HG03354 (cell line): Measurements from ENCODE around the gene MICAL3.

Experiments used
- ATAC-seq: cut with Tn5 transposase; IDR thresholded peaks from one replicate; pipeline ENCODE4 v1.9.1; 2021; ENCODE audit warnings: mild to moderate bottlenecking; ENCODE audit not compliant: unreplicated experiment, poor library complexity, severe bottlenecking

Gene MICAL3

DNA sequence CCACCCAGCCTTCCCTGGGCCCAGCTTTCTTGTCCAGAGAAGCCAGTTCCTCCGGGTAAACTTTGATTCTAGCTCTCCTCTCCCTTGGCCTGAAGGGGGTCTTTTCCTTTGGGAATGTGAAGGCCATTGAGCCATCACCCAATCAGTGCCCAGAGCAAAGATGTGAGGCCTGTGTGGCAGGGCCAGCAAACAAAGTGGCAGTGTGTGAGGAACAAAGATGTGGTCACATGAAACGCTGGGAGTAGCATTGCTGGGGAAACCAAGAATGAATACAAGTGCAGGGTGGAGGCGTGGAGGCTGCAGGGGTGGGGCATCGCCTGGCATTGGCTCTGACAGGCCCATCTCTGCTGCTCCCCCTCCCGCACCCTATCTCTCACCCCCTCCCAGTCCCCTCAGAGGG lies 158.2 kb downstream of the MICAL3 start:
- no peak for ATAC-seq

DNA sequence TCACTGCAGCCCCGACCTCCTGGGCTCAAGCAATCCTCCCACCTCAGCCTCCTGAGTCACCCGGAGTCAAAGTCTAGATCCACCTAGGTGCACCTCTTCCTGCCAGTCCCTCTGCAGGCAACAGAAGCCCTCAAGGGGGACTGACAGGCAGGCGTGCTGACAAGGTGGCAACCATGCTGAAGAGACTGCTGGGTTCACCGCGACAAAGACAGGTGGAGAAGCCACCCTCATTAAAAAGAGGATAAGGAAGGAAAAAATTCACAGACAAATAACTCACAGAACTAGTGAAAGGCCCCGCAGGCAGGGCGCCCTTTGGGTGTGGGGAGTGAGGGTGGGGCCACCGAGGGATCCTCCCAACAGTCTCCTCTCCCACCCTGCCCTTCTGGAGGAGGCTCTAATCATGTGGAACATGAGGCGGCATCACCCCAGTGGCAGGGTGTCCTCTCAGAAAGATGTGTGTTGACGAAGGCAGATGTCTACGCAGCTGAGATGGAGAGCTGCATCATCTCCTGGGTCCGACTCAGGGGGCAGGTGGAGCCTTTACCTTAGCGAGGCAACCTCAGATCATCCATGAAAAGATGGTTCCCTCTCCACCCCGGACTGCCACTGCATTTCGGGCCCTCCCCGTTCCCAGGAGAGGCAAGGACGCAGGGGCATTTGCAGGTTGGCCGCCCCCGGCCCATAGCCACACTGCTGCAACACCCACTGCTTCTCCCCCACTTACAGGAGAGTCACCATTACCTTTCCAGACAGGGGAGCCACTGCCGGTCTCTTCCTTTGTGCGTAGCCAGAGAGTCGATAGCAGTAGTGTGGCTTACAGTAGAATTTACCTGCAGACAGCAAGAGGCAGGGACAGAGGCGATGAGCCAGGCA lies 158.9 kb downstream of the MICAL3 start:
- no peak for ATAC-seq

DNA sequence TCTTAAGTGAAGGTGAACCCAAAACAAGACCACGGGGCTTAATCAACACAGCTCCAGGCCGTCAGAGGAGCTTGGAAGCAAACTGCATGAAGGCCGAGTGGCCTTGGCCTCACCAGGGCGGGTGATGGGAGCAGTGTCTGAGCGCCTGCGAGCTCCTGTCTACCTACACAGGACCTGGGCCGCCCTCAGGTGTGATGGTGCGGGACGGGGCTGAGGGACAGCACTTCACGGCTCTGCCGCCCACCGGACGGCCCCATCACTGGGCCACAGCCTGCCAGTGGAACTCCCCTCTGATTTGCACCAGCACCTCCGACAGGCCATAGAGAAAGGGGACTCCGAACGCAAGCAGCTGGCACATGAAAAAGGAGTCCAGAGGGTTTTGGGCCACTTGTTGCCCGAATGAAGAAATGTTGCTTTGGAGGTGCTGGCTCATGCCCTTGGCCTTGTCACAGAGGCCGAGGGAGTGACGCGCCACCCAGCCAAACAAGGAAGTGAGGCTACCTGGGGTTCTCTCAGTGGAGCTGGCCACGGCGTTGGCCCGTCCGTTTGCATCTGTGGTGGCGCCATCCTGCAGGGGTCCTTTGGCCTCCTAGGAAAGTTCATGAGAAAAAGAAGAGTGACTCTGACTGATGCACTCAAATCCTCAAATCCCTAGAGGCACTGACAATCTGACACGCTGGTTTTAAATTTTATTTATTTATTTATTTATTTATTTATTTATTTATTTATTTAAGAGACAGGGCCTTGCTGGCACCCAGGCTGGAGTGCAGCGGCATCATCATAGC lies 159.8 kb downstream of the MICAL3 start:
- ATAC-seq = no peak

DNA sequence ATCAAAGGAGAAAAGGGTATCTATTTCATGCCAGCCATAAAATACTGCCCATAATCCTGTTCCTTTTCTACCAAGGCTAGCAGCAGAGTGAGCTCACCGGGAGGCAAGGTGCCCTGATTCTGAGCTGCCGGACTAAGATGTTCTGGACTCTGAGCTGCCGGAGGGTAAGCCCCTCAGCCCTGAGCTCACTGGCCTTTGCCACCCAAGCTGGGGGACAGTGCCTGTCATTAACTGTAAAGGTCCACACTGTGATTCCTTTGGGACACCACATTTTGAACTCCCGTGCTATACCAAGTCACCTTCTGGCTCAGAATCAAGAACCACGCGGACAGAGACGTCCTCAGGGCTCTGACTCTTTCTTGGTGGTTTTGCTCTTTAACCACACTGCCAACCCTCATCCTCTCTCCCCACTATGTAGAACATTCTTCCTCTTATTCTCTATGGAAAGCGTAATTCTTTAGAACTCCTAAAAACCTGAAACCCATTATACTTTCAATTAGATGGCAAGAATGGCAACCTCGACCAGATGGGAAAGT lies 161.6 kb downstream of the MICAL3 start:
- ATAC-seq = no peak

DNA sequence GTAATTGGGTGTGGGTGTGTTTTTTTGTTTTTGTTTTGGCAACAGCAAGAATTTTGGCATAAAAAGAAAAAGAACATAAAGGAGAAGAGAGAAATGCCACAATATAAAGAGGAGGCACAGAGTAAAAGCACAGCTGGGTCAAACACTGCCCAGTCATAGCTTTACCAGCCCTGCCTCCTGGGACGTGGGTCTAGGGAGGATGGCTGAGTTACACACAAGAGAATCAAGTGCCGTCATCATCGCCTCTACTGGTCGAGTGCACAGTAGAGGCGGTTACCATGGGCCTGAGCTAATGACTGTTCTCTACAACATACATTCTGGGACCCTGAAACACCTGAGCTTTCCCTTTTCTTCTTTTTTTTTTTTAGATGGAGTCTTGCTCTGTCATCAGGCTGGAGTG lies 162.5 kb downstream of the MICAL3 start:
- no peak for ATAC-seq

DNA sequence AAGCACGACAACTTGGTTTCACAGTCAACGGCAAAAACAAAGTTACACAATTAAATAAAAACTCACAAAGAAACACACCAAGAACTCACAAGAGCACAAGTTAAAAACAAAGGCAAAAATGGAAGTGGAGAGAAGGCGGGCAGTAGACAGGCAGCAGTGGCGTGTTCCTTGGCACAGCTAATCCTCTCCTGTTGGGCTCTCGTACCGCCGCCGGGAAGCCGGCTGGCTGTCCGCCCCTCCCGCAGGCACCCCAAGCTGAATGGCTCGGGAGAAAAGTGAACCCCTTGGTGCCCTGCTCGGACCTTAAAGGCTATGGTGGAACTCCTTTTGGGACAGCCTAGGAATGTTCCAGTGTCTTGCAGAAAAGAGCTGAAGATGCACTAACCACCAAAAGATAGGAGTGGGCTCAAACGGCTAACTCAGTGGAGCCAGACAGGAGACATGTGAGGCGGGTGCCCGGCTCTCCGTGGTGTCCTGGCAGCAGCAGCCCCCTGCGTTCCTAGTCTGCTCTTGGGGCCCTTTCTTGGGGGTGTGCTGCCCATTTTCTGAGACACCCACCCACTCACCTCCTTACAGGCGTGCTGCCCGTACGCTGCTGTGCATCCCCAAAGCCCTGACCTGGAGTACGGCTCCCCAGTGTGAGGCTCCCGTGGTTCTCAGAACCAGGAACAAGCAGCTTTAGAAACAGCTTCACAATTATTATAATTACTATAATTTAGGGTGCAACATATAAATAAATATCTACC lies 164.0 kb downstream of the MICAL3 start:
- ATAC-seq = no peak

DNA sequence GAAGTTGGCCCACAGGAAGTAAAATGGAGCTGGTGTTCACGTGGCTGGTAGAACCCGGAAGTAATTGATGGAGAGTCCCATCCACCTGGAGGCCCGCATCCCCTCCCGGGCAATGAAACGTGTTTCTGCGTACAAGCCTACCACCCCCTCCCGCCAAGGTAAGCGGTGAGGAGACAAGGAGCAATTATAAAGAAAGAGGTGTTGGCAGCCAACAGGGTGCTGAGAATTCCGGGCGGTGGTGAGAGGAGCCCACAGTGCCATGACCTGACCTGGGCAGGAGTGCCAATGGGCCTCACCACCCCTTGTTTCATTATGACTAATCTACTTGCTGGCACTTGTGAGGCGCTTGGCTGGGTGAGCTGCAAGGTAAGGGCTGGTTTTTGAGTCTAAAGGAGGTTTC lies 166.3 kb downstream of the MICAL3 start:
- no peak for ATAC-seq

DNA sequence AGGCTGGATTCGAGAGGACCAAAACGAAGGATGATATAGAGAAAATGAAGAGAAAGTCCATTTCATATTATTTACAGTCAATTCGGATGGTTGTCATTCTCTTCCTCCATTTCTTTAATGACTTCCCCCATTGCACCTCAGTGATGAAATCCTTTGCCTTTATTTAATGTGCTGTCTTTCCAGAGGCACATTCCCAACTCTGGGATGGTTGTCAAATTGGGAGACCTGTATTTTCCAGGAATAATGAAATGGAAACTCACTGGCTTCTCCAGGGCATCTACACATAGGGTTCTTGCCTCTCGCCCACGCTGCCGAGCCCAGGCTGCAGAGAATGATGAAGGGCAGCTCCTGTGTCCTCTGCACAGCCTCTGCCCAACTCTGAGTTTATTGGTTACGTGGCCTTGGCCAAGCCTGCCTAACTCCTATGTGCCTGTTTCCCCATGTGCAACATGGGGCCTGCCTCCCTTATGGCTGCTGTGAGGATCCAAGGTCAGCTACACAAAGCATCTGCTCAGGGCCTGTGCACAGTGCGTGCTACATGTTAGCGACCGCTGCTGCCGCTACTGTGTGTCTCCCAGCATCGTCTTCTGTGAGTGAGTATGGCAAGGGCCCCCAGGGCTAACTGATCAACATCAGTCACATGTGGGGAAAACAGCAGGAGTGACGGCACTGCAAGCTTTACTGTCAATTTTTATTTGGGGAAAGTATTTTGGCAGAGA lies 168.6 kb downstream of the MICAL3 start:
- ATAC-seq = no peak

DNA sequence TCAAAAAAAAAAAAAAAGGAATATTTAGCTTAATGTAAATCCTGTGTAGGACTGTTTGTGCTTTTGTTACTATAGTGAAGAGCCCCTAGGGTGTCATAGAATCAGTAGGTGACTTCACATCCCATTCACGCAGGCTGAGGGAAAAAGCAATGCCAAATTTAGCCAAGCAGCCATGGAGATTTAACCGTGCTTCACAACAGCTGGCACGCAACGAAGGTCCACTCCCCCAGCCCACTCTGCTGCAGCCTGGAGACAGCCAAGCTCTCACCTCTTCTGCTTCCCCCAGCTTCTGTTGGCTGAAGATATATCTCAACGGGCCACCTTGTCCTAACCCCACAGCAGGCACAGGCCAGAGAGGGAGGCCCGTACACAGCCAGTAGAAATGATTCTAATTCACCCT lies 171.3 kb downstream of the MICAL3 start:
- no peak for ATAC-seq

DNA sequence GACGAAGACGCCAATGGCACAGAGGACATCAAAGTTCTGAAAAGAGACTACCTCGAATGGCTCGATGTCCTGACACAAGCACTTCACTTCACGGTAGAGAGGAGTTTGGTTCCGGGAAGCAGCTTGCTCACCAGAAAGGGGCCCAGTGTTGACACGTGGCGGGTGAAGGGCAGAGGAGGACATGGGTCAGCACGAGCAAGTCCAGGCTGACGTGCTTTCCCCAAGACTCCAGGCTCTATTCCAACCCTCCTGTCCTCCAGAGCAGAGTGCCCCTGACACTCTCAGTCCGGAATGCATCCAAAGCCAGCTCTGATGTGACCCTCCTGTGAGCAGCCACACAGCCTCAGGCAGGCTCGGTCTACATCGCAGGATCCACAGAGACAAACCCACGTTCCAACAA lies 172.6 kb downstream of the MICAL3 start:
- ATAC-seq = no peak

DNA sequence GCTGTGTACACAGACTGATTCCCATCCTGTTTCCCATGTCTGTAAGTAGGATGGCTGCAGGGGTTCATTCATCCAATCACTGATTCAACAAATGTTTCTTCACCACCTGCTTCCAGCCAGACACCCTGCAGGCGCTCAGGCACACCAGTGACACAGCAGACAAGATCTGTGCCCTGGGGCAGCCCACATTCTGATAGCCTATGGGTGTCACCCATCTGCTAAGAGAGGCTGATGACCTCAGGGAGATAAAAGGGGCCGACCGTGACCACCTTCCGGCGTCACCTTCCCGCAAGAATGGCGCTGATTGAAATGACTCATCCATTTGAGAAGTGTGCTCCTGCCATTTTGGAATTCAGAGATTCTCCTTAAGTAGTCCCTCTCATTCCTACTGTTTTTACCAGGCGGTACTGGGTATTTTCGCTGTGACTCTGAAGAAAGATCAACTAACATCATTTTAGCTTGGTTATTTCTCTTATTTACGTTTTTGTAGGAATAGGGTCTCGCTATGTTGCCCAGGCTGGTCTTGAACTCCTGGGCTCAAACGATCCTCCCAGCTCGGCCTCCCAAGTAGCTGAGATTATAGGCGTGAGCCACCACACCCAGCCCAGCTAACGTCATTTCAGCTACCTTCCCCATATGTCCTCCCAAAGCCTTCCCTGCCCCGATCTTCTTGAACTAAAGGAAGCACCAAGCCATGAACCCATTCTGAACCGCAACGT lies 176.8 kb downstream of the MICAL3 start:
- ATAC-seq = no peak

DNA sequence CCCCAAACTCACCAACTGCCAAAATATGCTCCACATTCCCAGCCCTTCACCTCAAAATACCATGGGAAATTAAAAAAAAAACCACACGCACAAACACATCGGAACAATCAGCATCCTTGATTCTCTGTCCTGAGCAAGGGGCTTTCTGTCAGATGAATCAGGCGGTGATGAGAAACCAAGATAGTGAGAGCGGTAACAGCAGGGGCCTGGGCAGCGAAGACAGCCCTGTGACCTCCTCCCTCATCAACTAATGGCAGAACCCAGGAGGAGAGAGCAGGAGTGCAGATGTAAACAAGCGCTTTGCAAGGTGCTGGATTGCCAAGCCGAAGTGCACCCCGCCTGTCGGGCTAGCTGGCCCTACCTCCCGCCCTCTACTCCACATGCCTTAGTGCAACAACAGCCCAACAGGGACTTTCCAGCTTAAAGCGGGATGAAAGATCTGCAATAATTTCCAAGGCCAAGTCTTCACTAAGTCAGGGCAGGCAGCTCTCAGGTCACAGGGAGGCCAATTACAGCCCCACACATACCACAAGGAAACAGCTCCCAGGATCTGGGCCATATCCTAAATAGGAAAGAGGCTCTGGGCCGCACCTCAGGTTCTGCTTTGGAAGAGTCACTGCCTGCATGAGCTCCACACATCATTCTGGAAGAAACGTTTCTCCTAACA lies 177.9 kb downstream of the MICAL3 start:
- no peak for ATAC-seq

DNA sequence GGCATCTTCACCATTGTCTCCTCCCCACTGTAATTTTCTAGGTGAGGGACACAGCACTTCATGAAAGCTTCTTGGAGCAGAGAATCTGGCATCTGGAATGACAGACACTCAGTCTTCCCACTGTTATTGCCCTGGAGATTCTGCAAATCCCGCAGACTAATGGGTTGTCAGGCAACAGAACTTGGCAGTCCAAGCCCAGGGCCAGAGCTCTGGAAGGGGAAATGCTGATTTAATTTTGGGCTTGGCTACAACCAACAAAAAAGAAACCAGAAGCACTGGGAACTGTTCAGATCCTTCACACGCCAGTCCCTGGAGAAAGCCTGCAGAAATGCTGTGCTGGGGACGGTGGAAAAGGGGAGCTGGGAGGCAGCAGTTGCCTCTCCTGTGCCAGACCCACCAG lies 178.6 kb downstream of the MICAL3 start:
- no peak for ATAC-seq

DNA sequence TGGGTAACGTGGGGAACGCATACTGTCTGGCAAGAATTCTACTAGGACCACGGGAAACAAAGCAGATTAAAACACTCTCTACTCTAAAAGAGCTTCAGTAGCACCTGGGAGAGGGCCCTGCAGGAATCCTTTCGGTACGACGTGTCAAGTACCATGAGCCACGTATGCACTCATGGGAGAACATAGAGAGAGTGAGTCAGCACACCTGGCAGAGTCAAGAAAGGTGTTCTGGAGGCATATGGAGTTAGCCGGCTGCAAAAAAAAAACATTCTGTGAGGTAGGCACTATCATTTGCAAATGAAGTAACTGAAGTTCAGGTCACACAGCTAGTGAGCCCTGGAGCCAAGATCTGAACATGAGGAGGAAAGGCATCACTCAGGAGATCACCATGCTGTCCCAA lies 179.0 kb downstream of the MICAL3 start:
- ATAC-seq = no peak

DNA sequence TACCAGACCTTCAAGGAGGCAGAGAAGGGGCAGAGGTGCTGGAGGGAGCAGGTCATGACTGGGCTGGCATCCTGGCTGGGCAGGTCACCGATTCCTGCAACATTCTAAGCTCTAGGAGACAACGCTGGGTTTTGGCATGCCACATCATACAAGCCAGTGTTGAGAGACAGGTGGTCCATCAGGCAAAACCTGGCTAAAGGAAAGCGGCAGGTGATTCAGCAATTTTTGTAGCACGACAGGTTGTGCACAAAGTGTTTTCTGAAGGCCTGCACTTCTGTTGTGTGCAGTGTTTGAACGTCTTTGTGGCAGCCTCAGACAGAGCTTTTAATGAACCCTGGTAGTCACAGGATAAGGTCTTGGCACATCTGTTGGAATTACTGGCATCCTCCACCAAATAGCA lies 180.2 kb downstream of the MICAL3 start:
- ATAC-seq = no peak

DNA sequence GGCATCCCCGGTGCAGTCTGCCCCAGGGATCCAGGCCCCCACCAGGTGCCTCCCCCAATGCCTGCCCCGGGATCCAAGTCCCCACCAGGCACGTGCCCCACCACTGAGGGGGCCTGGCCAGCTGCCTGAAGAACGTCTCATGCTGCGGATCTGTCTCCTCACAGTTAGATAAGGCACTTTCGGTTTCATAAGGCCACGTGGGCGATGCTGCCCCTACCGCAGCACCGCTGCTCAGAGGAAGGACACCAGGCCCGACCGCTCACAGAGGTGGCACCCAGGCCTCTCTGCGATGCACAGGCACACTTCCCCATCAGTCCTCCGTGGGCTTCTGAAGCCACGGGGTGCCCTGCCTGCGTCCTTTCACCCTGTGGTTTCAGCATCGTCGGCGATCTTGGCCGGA lies 182.0 kb downstream of the MICAL3 start:
- no peak for ATAC-seq

DNA sequence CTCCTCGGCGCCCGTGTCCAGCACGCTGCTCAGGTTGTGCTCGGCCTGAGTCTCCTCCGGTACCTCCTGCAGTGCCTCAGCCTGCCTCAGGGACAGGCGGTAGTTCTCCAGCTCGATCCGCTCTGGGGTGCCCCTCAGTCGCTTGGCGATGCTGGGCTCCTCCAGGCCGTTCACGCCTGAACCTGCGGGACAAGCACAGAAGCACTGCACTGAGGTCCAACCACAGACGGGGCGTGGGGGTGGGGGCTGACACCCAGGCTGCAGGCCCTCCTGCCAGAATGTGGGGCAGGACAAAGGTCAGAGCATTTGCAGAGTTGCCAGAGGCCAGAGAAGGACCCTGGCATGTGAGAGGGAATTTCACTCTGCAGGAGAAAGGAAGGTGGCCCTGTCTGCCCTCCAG lies 182.5 kb downstream of the MICAL3 start:
- ATAC-seq = no peak

DNA sequence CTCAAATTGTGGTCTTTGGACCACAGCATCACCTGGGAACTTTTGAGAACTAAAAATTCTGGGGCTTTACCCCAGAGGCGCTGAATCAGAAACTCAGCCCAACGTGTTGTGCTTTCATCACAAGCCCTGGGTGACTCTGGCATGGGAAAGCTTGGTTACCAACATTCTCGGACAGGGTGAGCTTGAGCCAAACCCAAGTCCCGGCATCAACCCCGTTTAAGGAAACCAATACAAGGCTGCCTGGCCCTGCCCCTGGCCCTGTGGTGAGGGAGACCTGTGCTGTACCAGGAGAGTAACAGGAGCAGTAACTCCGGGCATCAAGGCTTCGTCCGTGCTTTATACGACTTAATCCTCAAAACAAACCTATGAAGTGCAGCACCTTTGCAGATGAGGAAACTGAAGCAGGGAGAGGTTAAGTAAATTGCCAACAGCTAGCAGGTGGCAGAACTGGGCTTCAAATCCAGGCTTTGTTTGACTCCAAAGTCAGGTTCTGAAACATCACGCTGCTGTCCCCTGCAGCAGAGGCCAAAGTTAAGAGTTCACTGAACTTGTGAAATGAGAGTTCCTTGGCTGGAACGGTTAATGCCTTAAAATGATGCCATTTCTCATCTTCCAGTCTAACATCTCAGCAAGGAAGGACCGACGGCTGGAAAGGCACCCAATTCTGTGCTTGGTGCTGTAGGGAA lies 186.0 kb downstream of the MICAL3 start:
- no peak for ATAC-seq
